ENCODE results near the gene MNT.

Gene MNT

GRCh38 chr17:2380226-2380922 lies 20.5 kb downstream of the MNT start:
- no peak for DNase-seq (ENCODE audit: low read depth)

GRCh38 chr17:2379489-2380225 lies 21.2 kb downstream of the MNT start:
- no peak for DNase-seq (ENCODE audit: low read depth)

GRCh38 chr17:2378905-2379304 lies 22.0 kb downstream of the MNT start:
- DNase-seq (ENCODE audit: low read depth): no peak

GRCh38 chr17:2377659-2378058 lies 23.2 kb downstream of the MNT start:
- no peak for DNase-seq (ENCODE audit: low read depth)

GRCh38 chr17:2376107-2376506 lies 24.8 kb downstream of the MNT start:
- no peak for DNase-seq (ENCODE audit: low read depth)

- no peak for DNase-seq (ENCODE audit: low read depth)
Measured at GRCh38 chr17:2375406-2375805, 25.5 kb downstream of the MNT start.

- DNase-seq (ENCODE audit: low read depth): no peak
Measured at GRCh38 chr17:2374549-2375285, 26.1 kb downstream of the MNT start.

GRCh38 chr17:2373179-2373578 lies 27.7 kb downstream of the MNT start:
- no peak for DNase-seq (ENCODE audit: low read depth)

GRCh38 chr17:2372681-2373080 lies 28.2 kb downstream of the MNT start:
- DNase-seq (ENCODE audit: low read depth): no peak

- DNase-seq (ENCODE audit: low read depth): no peak
Measured at GRCh38 chr17:2372180-2372579, 28.7 kb downstream of the MNT start.

- DNase-seq (ENCODE audit: low read depth): no peak
Measured at GRCh38 chr17:2371183-2372130, 29.4 kb downstream of the MNT start.

- no peak for DNase-seq (ENCODE audit: low read depth)
Measured at GRCh38 chr17:2370211-2370589, 30.7 kb downstream of the MNT start.

GRCh38 chr17:2369551-2370210 lies 31.2 kb downstream of the MNT start:
- no peak for DNase-seq (ENCODE audit: low read depth)

- DNase-seq (ENCODE audit: low read depth): no peak
Measured at GRCh38 chr17:2369039-2369438, 31.8 kb downstream of the MNT start.

GRCh38 chr17:2368359-2368758 lies 32.5 kb downstream of the MNT start:
- DNase-seq (ENCODE audit: low read depth): no peak

GRCh38 chr17:2366747-2367494 lies 33.9 kb downstream of the MNT start:
- no peak for DNase-seq (ENCODE audit: low read depth)

GRCh38 chr17:2365132-2365531 lies 35.7 kb downstream of the MNT start:
- DNase-seq (ENCODE audit: low read depth): no peak

GRCh38 chr17:2364763-2365116 lies 36.1 kb downstream of the MNT start:
- no peak for DNase-seq (ENCODE audit: low read depth)

GRCh38 chr17:2363851-2364762 lies 36.8 kb downstream of the MNT start:
- no peak for DNase-seq (ENCODE audit: low read depth)

GRCh38 chr17:2363318-2363717 lies 37.5 kb downstream of the MNT start:
- no peak for DNase-seq (ENCODE audit: low read depth)

Data from stimulated activated CD8-positive, alpha-beta memory T cell treated with anti-CD3 and anti-CD28 coated beads, Interleukin-4, amount 100 ng/mL, for 24 hours (primary cell).